ENCODE measurements around the gene MPLKIP.

- no peak for TF ChIP-seq CTCF (IDR thresholded peaks at IDR 0.05)
- no peak for TF ChIP-seq POLR2A (IDR thresholded peaks at IDR 0.05)
These were observed 33.2 kb downstream of the MPLKIP start for GRCh38 chr7:40101201-40101600.
